CD8-positive, alpha-beta memory T cell (primary cell): Measurements from ENCODE around the gene SLC17A7. TPM values are rescaled to one million over a fixed set of nuclear protein-coding genes. Genes with fewer than 3 reads are reported as not detected.
A peak's percentile ranks its signal among the peaks of the same experiment; 100 is the strongest.
"Not testable (repeated sequence)": the region's sequence is repeated elsewhere in the genome, so short reads cannot be mapped to it uniquely, and the experiment has no call there.

ENCODE experiments used
- CTCF ChIA-PET: fragments of 350-600 bp; sonication (Branson Sonifier 250); formaldehyde crosslinking; loops from one replicate; lab custom pipeline; 2021; ENCODE audit warnings: antibody characterized with exemption; lab: Charles Lee
- POLR2A ChIA-PET: fragments of 350-600 bp; sonication (Branson Sonifier 250); formaldehyde crosslinking; loops from one replicate; lab custom pipeline; 2021; ENCODE audit warnings: antibody characterized with exemption; lab: Charles Lee
- DNase-seq, 5 donors: peaks; one replicate each; pipeline versions ENCODE4 v3.0.0 to v3.0.0-alpha.2; 2020 to 2022; ENCODE audit warnings: mixed read lengths in 1 of 5
- H3K27ac ChIP-seq: one replicate; pipeline ENCODE4 v1.7.0; 2013; ENCODE audit warnings: low read depth, mild to moderate bottlenecking, low read length, moderate library complexity
- H3K27me3 ChIP-seq: 2 replicates; pipeline ENCODE4 v1.7.0; 2013; ENCODE audit warnings: low read length, mild to moderate bottlenecking; ENCODE audit not compliant: insufficient read depth, poor library complexity, severe bottlenecking
- H3K36me3 ChIP-seq: 2 replicates; pipeline ENCODE4 v1.7.0; 2013; ENCODE audit warnings: mild to moderate bottlenecking, low read length, moderate library complexity; ENCODE audit not compliant: insufficient read depth
- H3K4me1 ChIP-seq: 2 replicates; pipeline ENCODE4 v1.7.0; 2013; ENCODE audit warnings: mild to moderate bottlenecking, low read length, moderate library complexity; ENCODE audit not compliant: insufficient read depth
- H3K4me3 ChIP-seq: 2 replicates; pipeline ENCODE4 v1.7.0; 2013; ENCODE audit warnings: mild to moderate bottlenecking, low read length
- H3K9me3 ChIP-seq: 2 replicates; pipeline ENCODE4 v1.7.0; 2013; ENCODE audit warnings: mild to moderate bottlenecking, low read length
- H3K27ac Mint-ChIP-seq, 8 donors: one replicate each; pipeline ENCODE4 v1.8.0; 2020 to 2021; ENCODE audit warnings: mixed read lengths in 8 of 8, mild to moderate bottlenecking in 6 of 8, inconsistent platforms in 3 of 8, moderate library complexity in 3 of 8
- H3K27me3 Mint-ChIP-seq, 2 donors: one replicate each; pipeline ENCODE4 v1.8.0; 2020 to 2021; ENCODE audit warnings: mixed read lengths in 2 of 2, mild to moderate bottlenecking in 1 of 2, moderate library complexity in 1 of 2
- H3K36me3 Mint-ChIP-seq, 3 donors: one replicate each; pipeline ENCODE4 v1.8.0; 2020 to 2021; ENCODE audit warnings: mixed read lengths in 3 of 3, inconsistent platforms in 1 of 3, mild to moderate bottlenecking in 1 of 3
- H3K4me1 Mint-ChIP-seq, 3 donors: one replicate each; pipeline ENCODE4 v1.8.0; 2020 to 2021; ENCODE audit warnings: mixed read lengths in 3 of 3, inconsistent platforms in 1 of 3, mild to moderate bottlenecking in 1 of 3
- H3K4me3 Mint-ChIP-seq, 7 donors: one replicate each; pipeline ENCODE4 v1.8.0; 2020 to 2021; ENCODE audit warnings: mixed read lengths in 7 of 7, mild to moderate bottlenecking in 6 of 7, moderate library complexity in 4 of 7, inconsistent platforms in 2 of 7
- H3K9me3 Mint-ChIP-seq, 5 donors: one replicate each; pipeline ENCODE4 v1.8.0; 2020 to 2022; ENCODE audit warnings: mixed read lengths in 5 of 5, mild to moderate bottlenecking in 3 of 5, moderate library complexity in 2 of 5, inconsistent platforms in 1 of 5
- polyA plus RNA-seq: library from polyadenylated mRNA; unstranded; fragments of 300-500 nt; fragmentation: Illumina TruSeq; gene quantifications from one replicate; pipeline ENCODE4 v1.2.3, GENCODE V29; 2021
- total RNA-seq, 2 experiments: library from RNA; stranded (reverse); gene quantifications; one replicate each; pipeline ENCODE4 v1.2.3, GENCODE V29; 2021

The SLC17A7 gene
- total and polyA plus RNA-seq, 3 experiments from 2014 or later, result 0.07 to 0.09 TPM; not detected in 1

- Mint-ChIP-seq H3K27ac (peak overlapping the region; percentile 95 to 100 (median 98)), H3K4me1 (peaks cover 34 to 54% (median 38%) of the 10 kb centered on the region in 3 donors), H3K4me3 (peak overlapping the region; percentile 90 to 98 (median 95)), H3K27me3 (peaks cover 0 to 2% of the 10 kb centered on the region in 2 donors), H3K9me3 (no peaks in the 10 kb centered on the region), H3K36me3 (peaks cover 3 to 28% (median 6%) of the 10 kb centered on the region in 3 donors)
- POLR2A ChIA-PET, result interaction anchor here (0.6 to 1.4 kb wide), 8 partner anchors 13 to 201 kb away, joined by 3 to 8 read pairs (median 4); partner anchors contain the start of genes PIH1D1, RPL13A and RPS11
- Histone ChIP-seq H3K4me1 (peaks cover 55% of the 10 kb centered on the region), H3K36me3 (peaks cover 17% of the 10 kb centered on the region), H3K27ac (peak overlapping the region; percentile 74), H3K9me3 (no peaks in the 10 kb centered on the region), H3K4me3 (peak overlapping the region; percentile 75), H3K27me3 (no peaks in the 10 kb centered on the region)
- CTCF ChIA-PET, result interaction anchor here (0.9 to 3.0 kb wide), 16 partner anchors 9 to 142 kb away, joined by 3 to 13 read pairs (median 5); partner anchors contain the start of gene RPS11
- peak in 1 of 5 donors; percentile 41 for DNase-seq
Observed at GRCh38 chr19:49475191-49475917, 34.0 kb upstream of the SLC17A7 start.

GRCh38 chr19:49474542-49474924 lies 33.2 kb upstream of the SLC17A7 start:
- Histone ChIP-seq H3K36me3 (peaks cover 11% of the 10 kb centered on the region), H3K27me3 (no peaks in the 10 kb centered on the region), H3K4me1 (peaks cover 56% of the 10 kb centered on the region), H3K9me3 (no peaks in the 10 kb centered on the region), H3K27ac (peak overlapping the region; percentile 74), H3K4me3 (peak overlapping the region; percentile 75)
- ChIA-PET POLR2A (interaction anchor here (0.6 to 1.4 kb wide), 5 partner anchors 14 to 202 kb away, joined by 3 to 5 read pairs (median 4); partner anchors contain the start of genes RPL13A and RPS11), CTCF (interaction anchor here (1.2 to 3.0 kb wide), 9 partner anchors 18 to 92 kb away, joined by 3 to 17 read pairs (median 8); partner anchors contain the start of gene RPS11)
- H3K27me3 Mint-ChIP-seq, result peaks cover 0 to 2% of the 10 kb centered on the region in 2 donors
- peaks cover 42 to 61% (median 45%) of the 10 kb centered on the region in 3 donors for H3K4me1 Mint-ChIP-seq
- DNase-seq, result no peak
- no peaks in the 10 kb centered on the region for H3K9me3 Mint-ChIP-seq
- peak overlapping the region; percentile 90 to 98 (median 95) for H3K4me3 Mint-ChIP-seq
- peak overlapping the region; percentile 95 to 100 (median 98) for H3K27ac Mint-ChIP-seq
- peaks cover 3 to 20% (median 6%) of the 10 kb centered on the region in 3 donors for H3K36me3 Mint-ChIP-seq

- H3K27ac Mint-ChIP-seq, result peak within 1 kb of the TSS; percentile 95 to 100 (median 98)
- H3K4me3 ChIP-seq, result peak within 1 kb of the TSS; percentile 75
Observed at GRCh38 chr19:49473868-49474541, 32.7 kb upstream of the SLC17A7 start, which contains the start of gene FLT3LG. Gene FLT3LG (plus strand): TSS chr19:49474215. CDS start chr19:49474640, 425 bp downstream.

GRCh38 chr19:49473501-49473867 lies 32.2 kb upstream of the SLC17A7 start:
- H3K36me3 ChIP-seq, result peaks cover 11% of the 10 kb centered on the region
- not testable (repeated sequence) for H3K9me3 ChIP-seq, DNase-seq, H3K27me3 ChIP-seq, H3K9me3 Mint-ChIP-seq, H3K27me3 Mint-ChIP-seq
- POLR2A ChIA-PET, result interaction anchor here (0.6 to 1.6 kb wide), 8 partner anchors 8 to 85 kb away, joined by 3 to 6 read pairs (median 3); no protein-coding TSS in a partner anchor
- peak overlapping the region; percentile 94 to 100 (median 96) for H3K27ac Mint-ChIP-seq
- H3K36me3 Mint-ChIP-seq, result peaks cover 6 to 18% (median 11%) of the 10 kb centered on the region in 3 donors
- H3K4me3 Mint-ChIP-seq, result peak overlapping the region; percentile 90 to 98 (median 95)
- peak overlapping the region; percentile 75 for H3K4me3 ChIP-seq
- H3K4me1 ChIP-seq, result peaks cover 66% of the 10 kb centered on the region
- H3K27ac ChIP-seq, result peak overlapping the region; percentile 74
- CTCF ChIA-PET, result interaction anchor here (0.6 to 3.0 kb wide), 34 partner anchors 10 to 396 kb away, joined by 3 to 22 read pairs (median 5); partner anchors contain the start of genes ALDH16A1, PIH1D1, PRMT1 and RPS11
- H3K4me1 Mint-ChIP-seq, result peaks cover 48 to 68% (median 53%) of the 10 kb centered on the region in 3 donors

More at GRCh38 chr19:49473868-49474541, 32.7 kb upstream of the SLC17A7 start, which contains the start of gene FLT3LG:
- H3K27ac ChIP-seq, result peak within 1 kb of the TSS; percentile 74
- ChIA-PET POLR2A (interaction anchor here (0.6 to 1.6 kb wide), 8 partner anchors 8 to 84 kb away, joined by 3 to 6 read pairs (median 3); no protein-coding TSS in a partner anchor), CTCF (interaction anchor here (0.6 to 3.0 kb wide), 34 partner anchors 10 to 396 kb away, joined by 3 to 22 read pairs (median 5); partner anchors contain the start of genes ALDH16A1, PIH1D1, PRMT1 and RPS11)
- peaks cover 3 to 18% (median 6%) of the 10 kb centered on the region in 3 donors for H3K36me3 Mint-ChIP-seq
- peaks cover 0 to 4% of the 10 kb centered on the region in 2 donors for H3K27me3 Mint-ChIP-seq
- H3K4me3 Mint-ChIP-seq, result peak within 1 kb of the TSS; percentile 90 to 98 (median 95)
- peaks cover 61% of the 10 kb centered on the region for H3K4me1 ChIP-seq
- H3K4me1 Mint-ChIP-seq, result peaks cover 44 to 65% (median 48%) of the 10 kb centered on the region in 3 donors
- H3K36me3 ChIP-seq, result peaks cover 11% of the 10 kb centered on the region
- H3K9me3 Mint-ChIP-seq, result peaks cover 0 to 2% (median 0%) of the 10 kb centered on the region in 5 donors
- no peaks in the 10 kb centered on the region for H3K9me3 ChIP-seq
- DNase-seq, result peak; percentile 84 to 98 (median 92)
- no peaks in the 10 kb centered on the region for H3K27me3 ChIP-seq

- peaks cover 6 to 17% (median 11%) of the 10 kb centered on the region in 3 donors for H3K36me3 Mint-ChIP-seq
- Histone ChIP-seq H3K4me3 (no peak overlapping the region), H3K9me3 (no peaks in the 10 kb centered on the region), H3K27me3 (no peaks in the 10 kb centered on the region), H3K36me3 (peaks cover 11% of the 10 kb centered on the region), H3K4me1 (peaks cover 71% of the 10 kb centered on the region), H3K27ac (peak overlapping the region; percentile 12)
- CTCF ChIA-PET, result interaction anchor here (0.8 to 3.0 kb wide), 21 partner anchors 16 to 397 kb away, joined by 3 to 22 read pairs (median 8); partner anchors contain the start of genes ALDH16A1, PIH1D1 and RPS11
- peak overlapping the region; percentile 90 to 98 (median 95) for H3K4me3 Mint-ChIP-seq
- DNase-seq, result no peak
- peaks cover 0 to 2% (median 0%) of the 10 kb centered on the region in 5 donors for H3K9me3 Mint-ChIP-seq
- peaks cover 0 to 4% of the 10 kb centered on the region in 2 donors for H3K27me3 Mint-ChIP-seq
- H3K27ac Mint-ChIP-seq, result peak overlapping the region; percentile 84 to 99 (median 95)
- POLR2A ChIA-PET, result interaction anchor here (1.0 to 1.6 kb wide), 5 partner anchors 15 to 85 kb away, joined by 3 to 6 read pairs (median 4); no protein-coding TSS in a partner anchor
- H3K4me1 Mint-ChIP-seq, result peaks cover 50 to 71% (median 53%) of the 10 kb centered on the region in 3 donors
Observed at GRCh38 chr19:49472936-49473335, 31.6 kb upstream of the SLC17A7 start.

GRCh38 chr19:49470615-49470978 lies 29.3 kb upstream of the SLC17A7 start:
- Mint-ChIP-seq H3K4me1 (peaks cover 41 to 64% (median 41%) of the 10 kb centered on the region in 3 donors), H3K9me3 (peaks cover 0 to 2% (median 0%) of the 10 kb centered on the region in 5 donors), H3K27ac (peak overlapping the region; percentile 90 to 100 (median 99)), H3K36me3 (peaks cover 2 to 9% (median 5%) of the 10 kb centered on the region in 3 donors), H3K27me3 (peaks cover 0 to 2% of the 10 kb centered on the region in 2 donors), H3K4me3 (peak overlapping the region; percentile 48 to 80 (median 66))
- ChIA-PET POLR2A (interaction anchor here (0.5 to 3.7 kb wide), 15 partner anchors 9 to 453 kb away, joined by 3 to 62 read pairs (median 4); partner anchors contain the start of genes ALDH16A1, PIH1D1 and RPL13A), CTCF (interaction anchor here (0.7 to 3.2 kb wide), 23 partner anchors 12 to 477 kb away, joined by 3 to 51 read pairs (median 4); partner anchors contain the start of genes ALDH16A1, GYS1, PIH1D1 and RUVBL2)
- H3K27me3 ChIP-seq, result no peaks in the 10 kb centered on the region
- H3K36me3 ChIP-seq, result no peaks in the 10 kb centered on the region
- peak overlapping the region; percentile 40 for H3K4me3 ChIP-seq
- no peak for DNase-seq
- no peaks in the 10 kb centered on the region for H3K9me3 ChIP-seq
- peaks cover 66% of the 10 kb centered on the region for H3K4me1 ChIP-seq
- peak overlapping the region; percentile 89 for H3K27ac ChIP-seq
